Peyer's patch (tissue), 4 donors: ENCODE data around the gene FTO. TPM values are rescaled to one million over a fixed set of nuclear protein-coding genes. Genes with fewer than 3 reads are reported as not detected.

Experiments used
- DNase-seq, 3 donors: peaks; one replicate each; pipeline ENCODE4 v3.0.0-alpha.2; 2017 to 2019
- H3K27ac ChIP-seq, 4 donors: fragments of 200-600 bp; sonication (generic); one replicate each; pipeline ENCODE4 v1.5.1; 2016 to 2019
- H3K27me3 ChIP-seq, 2 donors: fragments of 200-600 bp; sonication (generic); one replicate each; pipeline ENCODE4 v1.5.1; 2019
- H3K36me3 ChIP-seq, 3 donors: fragments of 200-600 bp; sonication (generic); one replicate each; pipeline ENCODE4 v1.5.1; 2016 to 2019
- H3K4me1 ChIP-seq, 4 donors: fragments of 200-600 bp; sonication (generic); one replicate each; pipeline ENCODE4 v1.5.1; 2016 to 2019
- H3K4me3 ChIP-seq, 4 donors: fragments of 200-600 bp; sonication (generic); 1 replicate in 3 of 4; 2 replicates in 1 of 4; pipeline ENCODE4 v1.5.1; 2016 to 2019; ENCODE audit warnings: mild to moderate bottlenecking in 1 of 4
- H3K9me3 ChIP-seq, 4 donors: fragments of 200-600 bp; sonication (generic); one replicate each; pipeline ENCODE4 v1.5.1; 2016 to 2019; ENCODE audit warnings: mild to moderate bottlenecking in 1 of 4
- CTCF ChIP-seq, 6 experiments: fragments of 450-650 bp in 4 of 6; fragments of 200-600 bp in 2 of 6; sonication (generic) in 1 of 6; IDR thresholded peaks; one replicate each; pipeline ENCODE4 v1.5.1; 2017 to 2019; ENCODE audit warnings: antibody characterized with exemption in 6 of 6, mild to moderate bottlenecking in 3 of 6, moderate library complexity in 1 of 6
- POLR2A ChIP-seq, 2 donors: fragments of 450-650 bp; IDR thresholded peaks; one replicate each; pipeline ENCODE4 v1.5.1; 2017; ENCODE audit warnings: antibody characterized with exemption in 2 of 2, mild to moderate bottlenecking in 2 of 2, moderate library complexity in 2 of 2
- total RNA-seq, 4 donors: library from RNA; depleted of rRNA; stranded (reverse); fragments of >200 nt; gene quantifications; one replicate each; pipeline ENCODE4 v1.1.0, GENCODE V29; 2016

FTO gene
- total RNA-seq, 4 donors from 2014 or later: 37.0 to 95.7 (median 45.1) TPM

DNA sequence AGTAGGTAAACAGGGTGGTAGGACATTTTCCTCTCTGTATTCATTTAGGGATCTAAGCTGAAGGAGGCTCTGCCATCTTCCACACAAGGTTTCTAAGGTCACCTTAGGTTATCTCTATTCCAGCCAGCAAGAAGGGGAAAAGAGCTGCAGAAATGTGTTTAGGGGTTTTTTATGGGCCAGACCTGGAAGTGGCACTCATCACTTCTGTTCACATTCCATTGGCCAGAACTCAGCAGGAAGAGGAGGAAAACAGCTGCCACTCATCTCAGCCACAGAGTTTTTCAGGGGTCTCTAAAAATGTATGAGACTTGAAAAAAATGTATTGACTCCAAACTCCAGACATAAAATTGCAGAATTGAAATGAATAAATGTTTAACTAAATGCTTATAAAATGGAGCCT is 65.8 kb downstream of the FTO start:
- Histone ChIP-seq H3K27me3 (no peaks in the 10 kb centered on the region), H3K27ac (no peak overlapping the region), H3K9me3 (no peaks in the 10 kb centered on the region), H3K36me3 (no peaks in the 10 kb centered on the region), H3K4me1 (peaks cover 0 to 29% (median 0%) of the 10 kb centered on the region in 4 donors), H3K4me3 (no peak overlapping the region)
- TF ChIP-seq CTCF (IDR thresholded peaks at IDR 0.05): no peak
- TF ChIP-seq POLR2A (IDR thresholded peaks at IDR 0.05): no peak
- DNase-seq: no peak

DNA sequence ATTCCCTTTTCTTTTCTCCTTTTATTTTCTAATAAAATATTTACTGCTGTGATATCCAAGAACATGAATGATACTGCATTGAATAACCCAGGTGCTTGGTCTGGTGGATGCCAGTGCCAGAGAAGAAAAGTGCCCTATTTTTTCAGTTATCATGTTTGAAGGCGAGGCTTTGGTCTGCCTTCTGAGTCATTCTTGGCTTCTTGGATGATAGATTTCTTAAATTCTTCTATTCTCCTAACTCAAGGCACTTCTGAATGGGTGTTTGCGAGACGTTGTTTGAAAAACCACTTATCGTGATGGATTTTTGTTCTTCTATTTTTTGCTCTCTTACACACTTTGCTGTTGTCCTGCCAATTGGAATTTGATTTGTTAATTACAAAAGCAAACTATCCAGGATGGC is 66.7 kb downstream of the FTO start:
- Histone ChIP-seq H3K9me3 (no peaks in the 10 kb centered on the region), H3K4me1 (peaks cover 0 to 37% (median 3%) of the 10 kb centered on the region in 4 donors), H3K4me3 (no peak overlapping the region), H3K27me3 (no peaks in the 10 kb centered on the region), H3K27ac (no peak overlapping the region), H3K36me3 (no peaks in the 10 kb centered on the region)
- DNase-seq: no peak
- TF ChIP-seq CTCF (IDR thresholded peaks at IDR 0.05): no peak
- no peak for TF ChIP-seq POLR2A (IDR thresholded peaks at IDR 0.05)

GRCh38 chr16:53771655-53772497 is 67.9 kb downstream of the FTO start:
- Histone ChIP-seq H3K4me3 (no peak overlapping the region), H3K27me3 (no peaks in the 10 kb centered on the region), H3K4me1 (peaks cover 0 to 39% (median 6%) of the 10 kb centered on the region in 4 donors), H3K36me3 (no peaks in the 10 kb centered on the region), H3K9me3 (no peaks in the 10 kb centered on the region), H3K27ac (no peak overlapping the region)
- TF ChIP-seq CTCF (IDR thresholded peaks at IDR 0.05) (no peak), POLR2A (IDR thresholded peaks at IDR 0.05) (no peak)
- no peak for DNase-seq

DNA sequence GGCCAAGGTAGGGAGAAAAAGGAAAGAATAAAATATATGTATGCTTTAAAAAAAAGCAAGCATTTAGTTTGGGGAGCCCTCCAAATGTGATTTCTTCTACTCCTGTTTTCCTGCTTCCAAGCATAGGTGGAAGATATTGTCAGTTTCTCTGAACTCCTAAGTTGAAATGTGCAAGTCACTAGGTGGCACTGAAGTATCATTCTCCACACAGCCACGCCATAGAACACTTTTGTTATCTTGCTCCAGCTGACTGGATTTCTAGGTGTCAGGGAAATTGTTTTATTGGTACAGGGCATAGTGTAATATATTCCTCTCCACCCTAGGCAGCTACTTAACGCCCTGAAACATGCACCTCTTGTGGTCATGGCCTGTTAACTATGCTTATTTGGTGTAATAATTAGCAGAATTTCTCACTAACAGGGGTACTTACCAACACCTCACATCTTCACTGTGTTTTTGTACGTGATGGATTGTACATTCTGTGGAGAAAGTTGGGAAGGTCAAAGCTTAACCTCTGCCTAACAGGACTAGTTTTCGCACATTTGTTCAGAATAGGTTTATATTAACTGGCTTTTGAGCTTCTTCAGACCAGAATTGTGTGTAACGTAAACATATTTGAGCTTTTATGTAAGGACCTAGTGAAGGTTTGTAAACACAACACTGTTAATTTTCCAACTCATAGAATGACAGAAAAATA is 69.3 kb downstream of the FTO start:
- no peak overlapping the region for H3K27ac ChIP-seq

DNA sequence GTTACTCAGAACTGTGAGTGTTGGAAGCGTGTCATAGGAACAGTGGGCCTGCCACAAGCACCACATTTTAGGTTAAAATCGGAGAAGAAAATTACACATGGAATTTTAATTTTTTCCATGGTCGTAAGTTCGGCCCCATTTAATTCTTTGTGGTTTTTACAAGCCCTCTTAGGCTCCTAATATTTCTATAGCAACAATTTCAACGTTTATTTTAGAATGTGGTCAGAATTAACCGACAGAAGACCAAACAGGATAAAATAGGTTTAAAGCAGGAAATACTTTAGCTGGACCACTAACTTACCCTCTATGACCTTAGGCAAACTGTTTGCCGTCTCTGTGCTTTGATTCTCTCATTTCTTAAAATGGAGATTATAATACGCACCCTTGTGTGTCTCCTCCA is 69.9 kb downstream of the FTO start:
- H3K27ac ChIP-seq: no peak overlapping the region
- TF ChIP-seq POLR2A (IDR thresholded peaks at IDR 0.05) (no peak), CTCF (IDR thresholded peaks at IDR 0.05) (no peak)
- H3K4me1 ChIP-seq: peaks cover 0 to 39% (median 6%) of the 10 kb centered on the region in 4 donors
- H3K4me3 ChIP-seq: no peak overlapping the region
- no peaks in the 10 kb centered on the region for H3K36me3 ChIP-seq
- no peak for DNase-seq
- H3K9me3 ChIP-seq: no peaks in the 10 kb centered on the region
- no peaks in the 10 kb centered on the region for H3K27me3 ChIP-seq

More for the DNA sequence above, 69.3 kb downstream of the FTO start:
- no peaks in the 10 kb centered on the region for H3K9me3 ChIP-seq
- H3K4me3 ChIP-seq: no peak overlapping the region
- no peaks in the 10 kb centered on the region for H3K36me3 ChIP-seq
- TF ChIP-seq CTCF (IDR thresholded peaks at IDR 0.05): peak in 4 of 6 experiments; percentile 41 to 82 (median 76)
- TF ChIP-seq POLR2A (IDR thresholded peaks at IDR 0.05): no peak
- H3K4me1 ChIP-seq: peaks cover 0 to 39% (median 6%) of the 10 kb centered on the region in 4 donors
- DNase-seq: peak in 1 of 3 donors; percentile 69
- no peaks in the 10 kb centered on the region for H3K27me3 ChIP-seq
